GM12873 (cell line): ENCODE results near the gene SHH.

Experiments used
- CTCF ChIP-seq: IDR thresholded peaks from 2 replicates; pipeline ENCODE4 v1.5.1; 2012; ENCODE audit warnings: low read depth, mild to moderate bottlenecking, moderate library complexity, low read length, control low read depth; ENCODE audit not compliant: insufficient read depth; ENCODE audit errors: missing control alignments

Gene SHH

GRCh38 chr7:155811895-155812761 lies at the start of gene SHH:
TSS of gene SHH (minus strand) at chr7:155812463. CDS start at chr7:155812122, 341 bp downstream.
- TF ChIP-seq CTCF, result no peak

GRCh38 chr7:155861480-155861868 lies 49.2 kb upstream of the SHH start:
- TF ChIP-seq CTCF, result no peak

- TF ChIP-seq CTCF, result no peak
Observed at GRCh38 chr7:155860840-155861479, 48.7 kb upstream of the SHH start.

GRCh38 chr7:155860461-155860839 lies 48.2 kb upstream of the SHH start:
- no peak for TF ChIP-seq CTCF

GRCh38 chr7:155858521-155859061 lies 46.3 kb upstream of the SHH start:
- TF ChIP-seq CTCF, result no peak

GRCh38 chr7:155857141-155857540 lies 44.9 kb upstream of the SHH start:
- TF ChIP-seq CTCF, result no peak

GRCh38 chr7:155856656-155857055 lies 44.4 kb upstream of the SHH start:
- TF ChIP-seq CTCF, result no peak
